MM.1S (cell line): Measurements from ENCODE around the gene RPL35.

ENCODE experiments used
- DNase-seq: peaks from one replicate; pipeline ENCODE4 v3.0.0-alpha.2; 2015
- H2AFZ ChIP-seq: fragments of 300-600 bp; sonication (generic); 2 replicates; pipeline ENCODE4 v1.6.0; 2016; ENCODE audit warnings: antibody characterized with exemption, low read length
- H3F3A ChIP-seq: fragments of 300-600 bp; sonication (generic); 2 replicates; pipeline ENCODE4 v1.6.1; 2016; ENCODE audit warnings: mild to moderate bottlenecking, antibody characterized with exemption, low read length, moderate library complexity, mixed read lengths; ENCODE audit not compliant: insufficient read depth
- H3K27ac ChIP-seq: fragments of 300-600 bp; sonication (generic); 2 replicates; pipeline ENCODE4 v1.5.1; 2016; ENCODE audit warnings: mild to moderate bottlenecking, low read length
- H3K27me3 ChIP-seq: fragments of 300-600 bp; sonication (generic); replicated peaks from 2 replicates; pipeline ENCODE4 v1.6.0; 2016; ENCODE audit warnings: low read length; ENCODE audit not compliant: insufficient read depth
- H3K36me3 ChIP-seq: fragments of 300-600 bp; sonication (generic); replicated peaks from 2 replicates; pipeline ENCODE4 v1.6.1; 2016; ENCODE audit warnings: mild to moderate bottlenecking, low read length, mixed read lengths; ENCODE audit not compliant: insufficient read depth
- H3K4me1 ChIP-seq: fragments of 300-600 bp; sonication (generic); 2 replicates; pipeline ENCODE4 v1.6.1; 2016; ENCODE audit warnings: low read length, mixed read lengths
- H3K4me2 ChIP-seq: fragments of 300-600 bp; sonication (generic); 2 replicates; pipeline ENCODE4 v1.6.0; 2016; ENCODE audit warnings: low read depth, low read length
- H3K4me3 ChIP-seq: fragments of 300-600 bp; sonication (generic); 2 replicates; pipeline ENCODE4 v1.5.1; 2016; ENCODE audit warnings: low read length, mixed read lengths
- H3K79me2 ChIP-seq: fragments of 300-600 bp; sonication (generic); 2 replicates; pipeline ENCODE4 v1.6.1; 2016; ENCODE audit warnings: mixed run types, low read length, mixed read lengths
- H3K9ac ChIP-seq: fragments of 300-600 bp; sonication (generic); 2 replicates; pipeline ENCODE4 v1.6.1; 2016; ENCODE audit warnings: low read length, mixed read lengths
- H3K9me2 ChIP-seq: fragments of 300-600 bp; sonication (generic); replicated peaks from 2 replicates; pipeline ENCODE4 v1.6.1; 2016; ENCODE audit warnings: mild to moderate bottlenecking, low read length, mixed read lengths; ENCODE audit not compliant: insufficient read depth
- H3K9me3 ChIP-seq: fragments of 300-600 bp; sonication (generic); replicated peaks from 2 replicates; pipeline ENCODE4 v1.6.1; 2016; ENCODE audit warnings: mild to moderate bottlenecking, low read length, mixed read lengths; ENCODE audit not compliant: insufficient read depth
- H4K20me1 ChIP-seq: fragments of 300-600 bp; sonication (generic); 2 replicates; pipeline ENCODE4 v1.6.1; 2016; ENCODE audit warnings: mild to moderate bottlenecking, low read length, moderate library complexity, mixed read lengths; ENCODE audit not compliant: insufficient read depth
- EZH2 ChIP-seq: fragments of 300-600 bp; sonication (generic); optimal IDR thresholded peaks from 2 replicates; pipeline ENCODE3; 2017; ENCODE audit warnings: low read depth, mild to moderate bottlenecking, antibody characterized with exemption, low read length, mixed read lengths
- EZH2phosphoT487 ChIP-seq: fragments of 300-600 bp; sonication (generic); IDR thresholded peaks from 2 replicates; pipeline ENCODE4 v1.6.1; 2018; ENCODE audit warnings: antibody characterized with exemption, low read length
- TF ChIP-seq, protein P1 (sequence below): fragments of 300-600 bp; sonication (generic); IDR thresholded peaks from 2 replicates; pipeline ENCODE4 v1.5.1; 2016; ENCODE audit warnings: antibody characterized with exemption, low read length, mixed read lengths

Gene RPL35

DNA sequence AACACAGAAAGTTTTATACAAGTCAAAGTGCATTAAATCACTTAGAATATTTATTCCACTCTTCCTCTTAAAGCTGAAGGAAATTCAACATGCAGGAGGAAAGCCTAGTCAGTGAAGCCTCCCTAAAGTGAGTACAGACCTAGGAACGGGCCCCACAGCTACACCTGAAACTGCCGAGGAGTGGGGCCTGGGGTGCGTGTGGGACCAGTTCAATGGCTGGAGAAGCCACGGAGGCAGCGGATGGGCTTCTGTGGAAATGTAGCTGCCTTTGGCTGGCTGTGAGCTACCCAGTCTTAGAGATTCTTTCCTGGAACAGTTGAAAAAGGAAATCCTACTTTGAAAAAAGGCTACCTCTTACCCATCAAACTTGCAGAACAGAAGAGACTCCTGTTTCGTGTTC is 16.8 kb upstream of the RPL35 start:
- Histone ChIP-seq H3K36me3 (peaks cover 16% of the 10 kb centered on the region), H4K20me1 (peaks cover 23% of the 10 kb centered on the region; the same call in 1 of the 2 replicates)

DNA sequence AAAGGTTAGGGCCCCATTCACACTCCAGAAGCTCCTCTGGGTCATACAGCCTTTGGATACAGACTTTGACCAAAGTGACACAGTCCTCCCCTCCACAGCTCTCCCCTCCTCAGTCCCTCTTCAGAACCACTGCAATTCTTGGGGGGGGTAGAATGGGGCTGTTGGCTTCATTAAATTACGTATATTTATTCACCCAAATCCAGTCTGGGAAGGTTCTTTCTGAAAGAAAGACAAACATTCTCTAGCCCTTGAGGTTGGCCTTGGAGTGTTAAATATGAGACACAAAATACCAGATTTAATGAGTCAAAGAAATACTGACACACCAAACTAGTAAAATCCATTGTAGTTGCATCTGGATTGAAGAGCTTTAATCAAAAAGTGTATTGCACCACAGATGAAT is 16.3 kb upstream of the RPL35 start:
- peaks cover 20% of the 10 kb centered on the region for H3K36me3 ChIP-seq

More for the DNA sequence above, 16.8 kb upstream of the RPL35 start:
- Histone ChIP-seq H3K9me2 (no peaks in the 10 kb centered on the region), H3K4me2 (no peak overlapping the region), H3F3A (peaks cover 13% of the 10 kb centered on the region), H3K27me3 (no peaks in the 10 kb centered on the region), H3K27ac (no peak overlapping the region), H3K4me3 (no peak overlapping the region), H3K9ac (no peak overlapping the region), H3K4me1 (peaks cover 1% of the 10 kb centered on the region; the same call in 1 of the 2 replicates), H3K9me3 (no peaks in the 10 kb centered on the region), H2AFZ (no peak overlapping the region), H3K79me2 (peaks cover 42% of the 10 kb centered on the region)
- no peak for DNase-seq
- TF ChIP-seq EZH2phosphoT487 (no peak), EZH2 (no peak)
- TF ChIP-seq, protein P1, sequence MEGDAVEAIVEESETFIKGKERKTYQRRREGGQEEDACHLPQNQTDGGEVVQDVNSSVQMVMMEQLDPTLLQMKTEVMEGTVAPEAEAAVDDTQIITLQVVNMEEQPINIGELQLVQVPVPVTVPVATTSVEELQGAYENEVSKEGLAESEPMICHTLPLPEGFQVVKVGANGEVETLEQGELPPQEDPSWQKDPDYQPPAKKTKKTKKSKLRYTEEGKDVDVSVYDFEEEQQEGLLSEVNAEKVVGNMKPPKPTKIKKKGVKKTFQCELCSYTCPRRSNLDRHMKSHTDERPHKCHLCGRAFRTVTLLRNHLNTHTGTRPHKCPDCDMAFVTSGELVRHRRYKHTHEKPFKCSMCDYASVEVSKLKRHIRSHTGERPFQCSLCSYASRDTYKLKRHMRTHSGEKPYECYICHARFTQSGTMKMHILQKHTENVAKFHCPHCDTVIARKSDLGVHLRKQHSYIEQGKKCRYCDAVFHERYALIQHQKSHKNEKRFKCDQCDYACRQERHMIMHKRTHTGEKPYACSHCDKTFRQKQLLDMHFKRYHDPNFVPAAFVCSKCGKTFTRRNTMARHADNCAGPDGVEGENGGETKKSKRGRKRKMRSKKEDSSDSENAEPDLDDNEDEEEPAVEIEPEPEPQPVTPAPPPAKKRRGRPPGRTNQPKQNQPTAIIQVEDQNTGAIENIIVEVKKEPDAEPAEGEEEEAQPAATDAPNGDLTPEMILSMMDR = no peak

DNA sequence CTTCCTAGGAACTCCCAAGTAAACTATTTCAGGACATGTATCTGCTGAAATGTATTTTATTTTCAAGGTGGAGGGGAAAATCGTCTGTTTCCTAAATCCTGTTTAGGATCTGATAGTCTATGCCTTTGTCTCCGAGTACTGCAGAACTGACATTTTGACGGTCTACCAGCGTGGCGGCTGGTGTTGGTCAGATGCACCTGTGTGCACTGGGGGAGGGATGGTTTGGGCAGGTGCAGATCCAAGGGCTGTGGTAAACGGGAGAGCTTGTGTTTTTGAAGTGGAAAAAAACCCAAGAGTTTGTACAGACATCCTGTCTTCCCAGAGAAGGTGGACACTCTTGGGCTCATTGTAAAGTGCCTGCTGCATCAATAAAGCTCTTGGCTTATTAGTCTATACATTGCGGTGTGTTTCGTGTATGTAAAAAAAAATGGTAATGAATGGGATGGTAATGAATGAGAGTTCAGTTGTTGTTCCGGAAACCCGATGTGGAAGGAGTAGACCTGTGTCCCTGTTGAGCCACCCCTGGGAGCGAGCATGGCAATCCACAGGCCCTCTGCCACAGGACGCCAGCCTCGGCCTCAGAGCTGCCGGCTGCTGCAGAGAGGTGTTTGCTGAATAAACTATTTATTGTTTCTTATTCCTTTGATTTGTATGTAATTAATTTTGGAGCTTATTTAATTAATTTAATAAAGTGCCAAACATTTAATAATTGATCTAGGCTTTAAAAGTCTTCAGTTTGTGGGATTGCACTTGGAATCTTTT is 15.4 kb upstream of the RPL35 start:
- Histone ChIP-seq H3K4me1 (peaks cover 13% of the 10 kb centered on the region), H3K9ac (no peak overlapping the region), H3F3A (peaks cover 16% of the 10 kb centered on the region), H4K20me1 (peaks cover 28% of the 10 kb centered on the region; the same call in 1 of the 2 replicates), H3K4me2 (no peak overlapping the region), H3K79me2 (peaks cover 55% of the 10 kb centered on the region), H3K27ac (no peak overlapping the region), H3K27me3 (no peaks in the 10 kb centered on the region), H3K9me3 (no peaks in the 10 kb centered on the region), H3K36me3 (peaks cover 20% of the 10 kb centered on the region), H3K9me2 (no peaks in the 10 kb centered on the region), H2AFZ (no peak overlapping the region), H3K4me3 (no peak overlapping the region)
- TF ChIP-seq EZH2phosphoT487 (no peak), EZH2 (no peak)
- TF ChIP-seq, protein P1 = no peak
- DNase-seq = no peak

More for the DNA sequence above, 16.3 kb upstream of the RPL35 start:
- Histone ChIP-seq H3K27me3 (no peaks in the 10 kb centered on the region), H4K20me1 (peaks cover 28% of the 10 kb centered on the region; the same call in 1 of the 2 replicates), H2AFZ (no peak overlapping the region), H3K27ac (no peak overlapping the region), H3K9me2 (no peaks in the 10 kb centered on the region), H3K4me3 (no peak overlapping the region), H3K4me2 (no peak overlapping the region), H3K9ac (no peak overlapping the region), H3K79me2 (peaks cover 47% of the 10 kb centered on the region), H3K9me3 (no peaks in the 10 kb centered on the region), H3K4me1 (peaks cover 6% of the 10 kb centered on the region), H3F3A (peaks cover 13% of the 10 kb centered on the region)
- TF ChIP-seq, protein P1 = no peak
- TF ChIP-seq EZH2phosphoT487 (no peak), EZH2 (no peak)
- DNase-seq = no peak
